GM18502 (cell line): ENCODE results near the gene CYS1.
"Not testable (repeated sequence)": the region's sequence is repeated elsewhere in the genome, so short reads cannot be mapped to it uniquely, and the experiment has no call there.

Experiments used
- ATAC-seq: cut with Tn5 transposase; IDR thresholded peaks from one replicate; pipeline ENCODE4 v1.9.1; 2021; ENCODE audit warnings: mild to moderate bottlenecking; ENCODE audit not compliant: unreplicated experiment, poor library complexity

Gene CYS1

DNA sequence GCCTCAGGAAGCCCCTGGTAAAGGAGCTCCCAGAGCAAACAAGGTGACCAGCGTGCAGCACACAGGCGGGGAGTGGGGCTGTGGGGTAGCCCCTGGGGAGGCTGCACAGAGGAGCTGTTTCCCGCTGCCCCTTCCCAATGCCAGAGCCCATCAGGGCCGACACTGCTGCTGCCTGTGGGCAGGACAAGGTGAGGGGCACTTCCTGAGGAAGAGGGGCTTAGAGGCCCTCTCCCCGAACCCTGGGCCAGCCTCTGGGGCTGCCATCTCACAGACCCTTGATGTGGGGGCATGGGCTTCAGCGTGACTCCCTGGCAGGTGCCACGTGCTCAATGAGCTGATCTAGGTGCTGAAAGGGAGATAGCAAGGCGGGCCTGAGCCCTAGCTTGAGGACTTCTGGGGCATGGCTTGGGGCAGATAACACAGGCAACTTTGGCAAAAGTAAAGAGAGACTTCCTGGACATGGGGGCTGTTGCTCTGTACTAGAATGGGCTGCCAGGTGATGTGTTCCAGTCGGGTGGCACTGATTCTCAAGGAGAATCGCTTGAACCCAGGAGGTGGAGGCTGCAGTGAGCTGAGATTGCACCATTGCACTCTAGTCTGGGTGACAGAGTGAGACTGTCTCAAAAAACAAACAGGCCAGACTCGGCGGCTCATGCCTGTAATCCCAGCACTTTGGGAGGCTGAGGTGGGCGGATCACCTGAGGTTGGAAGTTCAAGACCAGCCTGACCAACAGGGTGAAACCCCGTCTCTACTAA, 46.8 kb downstream of the CYS1 start:
- ATAC-seq = no peak

DNA sequence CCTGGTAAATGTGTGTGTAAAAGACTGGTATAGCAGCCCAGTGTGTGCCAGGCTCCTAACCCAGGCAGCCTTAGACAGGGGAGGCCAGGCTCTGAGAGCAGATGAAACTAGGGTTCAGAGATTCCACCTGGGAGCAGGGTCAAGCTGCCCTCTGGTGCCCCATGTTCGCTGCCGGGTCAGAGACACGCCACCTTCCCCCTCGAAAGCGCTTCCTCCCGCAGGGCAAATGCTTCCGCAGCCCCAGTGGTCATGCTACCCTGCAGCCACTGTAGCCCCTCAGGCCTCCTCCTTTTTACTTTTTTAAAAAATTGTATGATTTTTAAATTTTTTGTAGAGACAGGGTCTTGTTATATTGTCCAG, 47.5 kb downstream of the CYS1 start:
- no peak for ATAC-seq

DNA sequence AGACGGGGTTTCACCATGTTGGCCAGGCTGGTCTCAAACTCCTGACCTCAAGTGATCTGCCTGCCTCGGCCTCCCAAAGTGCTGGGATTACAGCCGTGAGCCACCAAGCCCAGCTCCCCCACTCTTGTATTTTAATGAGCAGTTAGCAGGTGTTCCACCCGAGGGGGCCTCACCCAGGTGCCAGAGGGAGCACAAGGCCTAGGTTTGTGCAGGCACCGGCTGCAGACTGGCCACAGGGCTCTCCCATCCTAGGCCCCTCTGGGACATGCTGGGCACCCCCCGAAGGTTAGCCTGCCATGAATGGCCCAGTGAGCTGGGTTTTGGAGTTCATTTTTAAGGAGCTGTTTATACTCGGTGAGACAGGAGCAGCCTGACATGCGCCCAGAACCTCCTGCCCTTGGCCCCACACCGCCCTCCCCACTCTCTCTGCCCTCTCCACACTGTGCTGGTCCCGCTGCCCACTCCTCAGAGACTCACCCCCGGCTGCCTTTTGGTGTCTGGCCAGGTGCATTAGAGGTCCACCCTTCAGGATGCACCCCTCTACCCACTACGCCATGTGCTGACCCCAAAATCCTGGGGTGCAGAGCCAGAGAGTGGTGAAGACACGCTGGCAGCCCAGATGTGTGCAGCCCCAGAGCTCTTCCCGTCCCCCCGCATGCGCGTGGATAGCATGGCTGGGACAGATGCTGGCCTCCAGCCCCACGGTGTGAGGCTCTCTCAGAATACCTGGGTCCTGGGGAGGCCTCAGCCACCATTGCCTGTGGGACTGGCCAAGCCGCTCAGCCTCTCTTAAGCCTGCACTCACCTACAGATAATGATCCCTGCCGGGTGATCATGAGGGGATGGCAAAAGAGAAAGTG, 48.1 kb downstream of the CYS1 start:
- ATAC-seq = no peak

DNA sequence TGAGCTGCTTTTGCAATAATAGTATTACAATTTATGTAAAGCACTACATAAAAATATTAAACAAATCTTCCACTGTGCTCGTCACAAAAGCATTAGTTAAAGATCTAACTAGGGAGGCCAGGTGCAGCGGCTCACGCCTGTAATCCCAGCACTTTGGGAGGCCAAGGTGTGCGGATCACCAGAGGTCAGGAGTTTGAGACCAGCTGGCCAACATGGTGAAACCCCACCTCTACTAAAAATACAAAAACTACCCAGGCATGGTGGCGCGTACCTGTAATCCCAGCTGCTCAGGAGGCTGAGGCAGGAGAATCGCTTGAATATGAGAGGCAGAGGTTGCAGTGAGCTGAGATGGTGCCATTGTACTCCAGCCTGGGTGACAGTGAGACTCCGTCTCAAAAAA, 49.4 kb downstream of the CYS1 start:
- ATAC-seq = not testable (repeated sequence)

DNA sequence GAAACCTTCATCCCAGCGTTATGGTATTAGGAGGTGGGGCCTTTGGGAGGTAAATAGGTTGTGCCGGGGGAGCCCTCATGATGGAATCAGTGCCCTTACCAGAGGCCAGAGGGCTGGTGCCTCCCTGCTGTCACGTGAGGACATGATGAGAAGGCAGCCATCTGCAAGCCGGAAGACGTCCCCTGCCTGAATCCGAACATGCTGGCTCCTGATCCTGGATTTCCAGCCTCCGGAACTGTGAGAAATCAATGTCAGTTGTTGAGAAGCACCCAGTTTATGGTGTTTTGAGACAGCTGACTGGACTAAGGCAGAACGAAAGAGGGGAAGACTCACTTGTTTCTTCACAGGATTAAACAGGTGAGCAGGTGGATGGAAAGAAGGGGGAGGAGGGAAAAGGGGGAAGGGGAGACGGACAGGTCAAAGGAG, 49.9 kb downstream of the CYS1 start:
- ATAC-seq = no peak

DNA sequence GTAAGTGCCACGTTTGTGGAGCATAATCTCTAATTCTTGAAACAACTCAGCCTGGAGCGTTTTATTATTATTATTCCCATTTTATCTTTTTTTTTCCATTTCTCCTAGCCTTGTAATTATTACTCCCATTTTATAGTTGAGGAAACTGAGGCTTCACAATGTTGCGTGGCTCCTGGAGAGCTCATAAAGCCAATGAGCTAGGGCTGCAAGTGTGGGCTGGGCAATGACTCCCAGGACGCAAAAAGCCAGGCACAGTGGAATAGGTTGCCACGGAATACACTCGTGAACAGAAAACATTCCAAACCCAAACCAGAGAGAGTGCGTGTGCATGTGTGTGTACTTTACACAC, 50.4 kb downstream of the CYS1 start:
- no peak for ATAC-seq

DNA sequence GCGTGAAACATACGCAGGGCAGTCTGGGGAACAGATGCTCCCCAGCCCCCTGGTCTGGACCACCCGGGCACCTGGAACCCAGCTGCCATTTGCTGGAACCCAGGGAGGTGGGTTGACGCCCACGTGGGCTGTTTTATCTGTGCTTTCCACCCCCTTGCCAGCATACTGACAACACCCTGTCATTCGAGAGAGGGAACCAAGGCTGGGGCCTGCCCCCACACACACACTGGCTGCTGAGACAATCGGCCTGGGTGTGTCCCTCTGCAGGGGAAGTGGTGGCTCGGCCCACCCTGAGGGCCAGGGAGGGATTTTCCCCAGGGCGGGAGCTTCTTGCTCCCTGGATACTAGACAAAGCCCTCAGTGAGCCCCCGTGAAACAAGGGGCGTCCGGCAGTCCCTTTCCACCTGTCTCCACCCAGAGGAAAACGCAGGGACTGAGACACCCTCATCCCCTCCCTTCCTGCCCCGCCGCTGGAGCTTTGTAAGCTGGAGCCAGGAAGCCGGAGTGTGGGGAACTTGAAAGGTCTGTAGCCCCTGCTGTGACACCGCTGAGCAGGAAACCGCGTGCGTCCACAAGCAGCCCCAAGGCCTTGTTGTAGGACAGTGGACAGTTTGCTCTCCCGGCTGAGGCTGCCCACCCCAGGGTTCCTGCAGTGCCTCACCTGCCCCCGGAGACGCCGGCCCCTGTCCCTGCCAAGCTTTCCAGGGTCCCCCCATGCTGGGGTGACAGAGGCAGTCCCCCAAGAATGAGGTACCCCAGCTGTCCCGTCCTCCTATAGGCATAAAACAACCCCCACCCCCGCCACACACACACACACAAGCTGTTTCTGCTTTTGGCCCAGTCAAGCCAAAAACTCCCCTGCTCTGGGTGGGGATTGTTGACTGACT, 51.0 kb downstream of the CYS1 start:
- ATAC-seq = peak; percentile 76

DNA sequence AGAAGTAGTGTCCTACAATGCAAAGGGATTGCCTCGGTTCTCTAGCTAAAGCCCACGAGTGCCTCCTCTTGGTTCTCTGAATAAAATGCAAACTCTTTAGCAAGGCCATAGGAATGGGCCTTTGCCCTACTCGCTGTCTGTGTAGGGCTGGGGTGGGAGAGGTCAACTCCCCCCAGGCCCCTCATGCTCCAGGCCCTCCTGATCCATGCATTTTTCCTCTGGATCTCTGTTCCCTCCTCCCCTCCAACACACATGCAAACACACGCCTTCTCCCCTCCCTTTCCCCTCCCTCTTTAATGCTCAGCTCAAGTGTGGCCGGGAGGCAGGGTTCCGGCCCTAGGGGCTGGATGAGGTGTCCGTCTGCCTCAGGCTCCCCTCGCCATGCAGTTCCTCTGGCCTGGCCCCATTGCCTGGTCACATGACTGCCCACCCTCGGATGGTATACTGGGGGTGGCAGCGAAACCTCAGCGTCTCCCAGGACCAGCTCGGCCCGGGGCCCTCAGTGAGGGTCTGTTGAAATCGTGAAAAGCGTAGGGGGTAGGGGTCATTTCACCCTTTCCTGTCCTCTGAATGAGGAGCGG, 51.7 kb downstream of the CYS1 start:
- no peak for ATAC-seq

DNA sequence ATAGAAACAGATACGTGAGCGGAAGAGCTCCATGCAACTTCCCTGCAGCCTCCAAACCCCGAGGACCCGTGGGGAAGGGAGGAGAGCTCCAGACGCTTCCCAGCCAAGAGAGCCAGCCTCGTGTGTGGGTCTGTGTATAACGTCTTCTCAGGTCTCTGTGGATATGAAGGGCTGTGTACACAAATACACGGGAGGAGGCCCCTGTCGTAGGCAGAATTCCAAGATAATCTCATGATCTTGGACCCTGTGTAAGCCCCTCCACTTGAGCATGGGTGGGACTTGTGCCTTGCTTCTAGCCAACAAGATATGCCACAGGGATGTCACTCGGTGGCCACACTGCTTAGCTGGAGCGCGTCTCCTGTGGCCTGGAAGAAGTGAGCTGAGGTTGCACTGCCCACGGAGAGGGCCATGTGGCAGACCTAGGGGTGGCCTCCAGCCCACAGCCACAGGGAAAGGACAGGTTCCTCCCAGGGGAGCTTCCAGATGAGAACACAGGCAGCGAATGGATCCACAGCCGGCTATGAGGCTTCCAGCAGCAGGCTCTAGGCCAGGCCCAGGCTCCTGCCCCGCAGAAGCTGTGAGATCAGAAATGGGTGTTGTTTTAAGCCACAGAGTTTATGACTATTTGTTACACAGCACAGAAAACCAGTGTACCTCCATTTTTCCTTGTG, 52.4 kb downstream of the CYS1 start:
- no peak for ATAC-seq

DNA sequence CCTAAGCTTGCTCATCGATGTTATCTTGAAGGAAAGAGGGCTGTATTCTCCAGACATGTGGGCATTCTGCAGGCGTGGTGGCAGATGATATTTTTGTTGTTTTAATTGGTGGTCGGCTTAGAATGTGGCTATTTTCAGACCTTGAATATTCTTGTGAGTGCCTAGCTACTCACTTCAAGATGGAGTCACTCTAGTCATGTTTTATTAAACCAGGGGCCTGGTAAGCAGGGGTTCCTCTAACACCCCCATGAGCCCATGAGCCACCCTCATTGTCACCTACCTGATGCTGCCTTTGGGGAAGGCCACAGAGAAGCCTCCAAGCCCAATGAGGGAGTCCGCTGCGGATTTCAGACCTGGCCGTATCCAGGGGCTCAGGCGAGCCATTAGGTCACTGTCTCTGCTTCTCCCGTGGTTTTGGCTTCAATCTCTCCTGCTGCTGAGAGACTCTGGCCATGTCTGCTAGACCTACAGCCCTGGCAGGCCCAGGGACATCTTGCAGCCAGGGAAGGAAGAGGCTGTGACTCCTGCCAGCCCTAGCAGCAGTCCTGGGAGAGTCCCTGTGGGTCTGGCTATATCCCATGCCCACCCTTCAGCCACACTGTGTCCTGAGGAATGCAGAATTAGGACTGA, 53.2 kb downstream of the CYS1 start:
- no peak for ATAC-seq

DNA sequence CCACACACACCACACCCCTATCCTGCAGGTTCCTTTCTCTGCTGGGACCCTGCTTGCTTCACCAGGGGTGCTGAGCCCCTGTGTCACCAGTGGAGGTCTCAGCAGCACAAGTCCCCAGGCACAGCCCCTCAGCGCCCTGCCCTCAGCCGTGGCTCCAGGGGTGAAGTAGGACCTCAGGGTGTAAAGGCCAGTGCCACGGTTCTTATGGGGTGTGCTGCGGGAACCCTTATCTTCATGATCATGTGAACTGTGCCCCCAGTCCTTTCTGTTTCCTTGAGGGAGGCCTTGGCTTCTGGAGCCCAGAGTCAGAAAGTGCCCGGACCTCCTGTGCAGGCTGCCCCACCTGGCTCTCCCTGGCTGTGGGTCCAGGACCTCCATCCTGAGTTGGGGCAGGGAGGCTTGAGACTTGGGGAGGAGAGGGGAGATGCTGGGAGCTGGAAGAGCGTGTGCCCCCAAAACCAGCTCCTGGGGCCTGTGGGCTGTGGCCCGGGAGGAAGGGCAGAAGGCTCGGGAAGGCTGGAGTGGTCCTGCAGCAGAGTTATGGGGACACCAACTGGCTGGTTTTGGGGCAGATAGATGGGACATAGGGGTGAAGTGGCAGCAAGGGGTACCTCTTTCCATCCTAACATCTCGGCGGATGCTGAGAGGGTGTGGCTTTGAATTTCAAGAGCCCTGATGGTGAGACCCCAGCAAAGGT, 57.1 kb downstream of the CYS1 start:
- ATAC-seq = no peak

DNA sequence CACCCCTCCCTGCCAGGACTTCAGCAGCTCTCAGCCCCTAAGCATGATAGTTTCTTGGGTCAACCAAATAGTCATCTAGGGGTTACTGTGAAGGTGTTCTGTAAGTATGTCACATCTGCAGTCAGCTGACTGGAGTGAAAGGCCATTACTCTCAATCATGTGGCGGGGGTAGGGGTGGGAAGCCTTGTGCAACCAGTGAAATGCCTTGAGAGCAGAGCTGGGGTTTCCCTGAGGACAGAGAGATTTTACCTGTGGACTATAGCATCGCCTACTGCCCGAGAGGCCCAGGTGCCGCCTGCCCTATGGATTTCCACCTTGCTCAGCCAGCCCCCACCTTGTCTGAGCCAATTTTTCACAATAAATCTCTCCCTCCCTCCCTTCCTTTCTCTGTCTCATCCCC, 57.8 kb downstream of the CYS1 start:
- no peak for ATAC-seq

DNA sequence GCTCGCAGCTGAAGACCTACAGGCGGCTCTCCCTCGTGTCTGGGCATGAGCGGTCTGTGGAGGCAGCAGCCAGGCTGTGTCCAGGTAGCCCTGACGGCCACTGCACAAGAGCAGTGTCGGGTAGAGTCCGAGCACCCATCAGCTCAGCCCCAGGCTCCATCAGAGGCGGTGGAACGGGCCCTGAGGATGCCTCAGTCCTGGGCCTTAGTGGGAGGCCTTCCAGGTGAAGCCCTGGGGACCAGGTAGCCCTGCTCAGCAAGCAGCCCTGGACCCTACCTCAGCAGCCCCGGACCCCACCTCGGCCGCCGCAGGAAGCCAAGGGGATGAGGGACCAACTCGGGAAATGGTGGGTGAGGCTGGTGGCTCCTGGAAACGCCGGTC, 58.2 kb downstream of the CYS1 start:
- no peak for ATAC-seq

DNA sequence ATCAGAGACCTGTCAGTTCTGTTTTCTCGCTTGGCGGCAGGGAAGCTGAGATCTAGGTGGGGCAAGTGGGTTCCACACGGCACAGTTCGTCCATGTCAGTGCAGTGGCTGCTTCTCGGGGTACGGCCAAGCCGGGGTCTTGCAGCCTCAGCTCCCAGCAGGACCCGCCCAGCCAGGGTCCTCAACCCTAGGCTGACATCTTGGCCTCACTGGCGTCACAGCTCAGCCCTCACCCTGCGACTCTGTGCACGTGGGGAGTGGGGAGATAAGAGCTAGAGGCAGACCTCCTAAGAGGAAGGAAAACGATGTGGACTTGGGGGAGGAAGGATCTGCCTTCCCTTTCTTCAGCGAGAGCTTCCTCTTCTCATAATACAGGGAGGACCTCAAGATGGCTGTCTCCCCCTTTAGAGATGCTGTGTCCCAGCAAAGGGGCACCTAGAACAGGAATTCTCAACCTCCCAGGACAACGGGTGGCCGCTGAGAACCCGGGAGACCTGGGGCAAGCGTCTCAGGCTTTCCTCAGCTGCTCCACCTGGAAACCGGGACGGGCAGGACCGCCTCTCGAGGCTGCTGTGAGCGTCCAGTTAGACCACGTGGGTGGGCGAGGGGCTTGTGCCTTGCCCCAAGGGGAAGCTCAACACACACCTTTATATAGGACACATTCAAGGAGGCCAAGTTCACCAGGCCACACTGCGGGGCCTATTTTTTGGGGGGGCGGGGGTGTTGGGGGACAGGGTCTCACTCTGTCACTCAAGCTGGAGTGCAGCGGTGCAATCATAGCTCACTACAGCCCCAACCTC, 60.4 kb downstream of the CYS1 start:
- ATAC-seq = no peak

DNA sequence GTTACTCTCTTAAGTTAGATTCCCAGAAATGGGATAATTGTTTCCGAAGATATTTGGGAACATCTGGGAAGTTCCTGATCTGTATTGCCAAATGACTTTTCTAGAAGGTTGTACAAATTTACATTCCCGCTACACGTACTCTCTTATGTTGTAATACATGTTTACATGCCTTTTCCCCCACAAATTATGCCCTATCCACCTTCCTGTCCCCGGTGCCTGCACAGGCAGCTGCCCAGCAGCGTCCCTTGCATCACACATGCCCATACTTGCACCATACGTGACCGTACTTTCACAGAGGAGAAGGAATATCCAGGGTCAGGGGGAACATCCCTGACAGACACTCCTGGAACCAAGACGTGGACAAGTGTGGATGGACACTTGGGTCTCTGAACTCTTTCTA, 61.0 kb downstream of the CYS1 start:
- no peak for ATAC-seq

DNA sequence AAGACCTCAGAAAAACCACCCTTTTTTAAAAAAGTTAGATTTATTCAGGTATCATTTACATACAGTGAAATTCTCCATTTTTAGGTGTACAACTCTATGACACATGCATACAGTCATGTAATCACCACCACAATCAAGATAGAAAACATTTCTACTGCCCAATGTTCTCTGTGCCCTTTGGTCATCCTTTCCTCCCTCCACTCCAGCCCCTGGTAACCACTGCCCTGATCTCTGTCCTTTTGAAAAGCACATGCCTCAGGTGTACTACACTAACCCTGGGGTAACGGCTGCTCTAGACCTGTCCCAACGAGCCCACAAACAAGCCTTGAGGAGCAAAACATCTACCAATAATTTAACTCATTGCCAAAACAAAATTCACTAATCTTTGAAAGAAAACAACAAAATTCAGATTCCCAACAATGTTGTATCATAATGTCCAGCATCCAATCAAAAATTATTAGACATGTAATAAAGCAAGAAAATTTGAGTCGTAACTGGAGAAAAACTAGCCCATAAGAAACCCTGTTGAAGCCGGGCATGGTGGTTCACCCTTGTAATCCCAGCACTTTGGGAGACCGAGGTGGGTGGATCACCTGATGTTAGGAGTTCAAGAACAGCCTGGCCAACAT, 62.8 kb downstream of the CYS1 start:
- no peak for ATAC-seq

DNA sequence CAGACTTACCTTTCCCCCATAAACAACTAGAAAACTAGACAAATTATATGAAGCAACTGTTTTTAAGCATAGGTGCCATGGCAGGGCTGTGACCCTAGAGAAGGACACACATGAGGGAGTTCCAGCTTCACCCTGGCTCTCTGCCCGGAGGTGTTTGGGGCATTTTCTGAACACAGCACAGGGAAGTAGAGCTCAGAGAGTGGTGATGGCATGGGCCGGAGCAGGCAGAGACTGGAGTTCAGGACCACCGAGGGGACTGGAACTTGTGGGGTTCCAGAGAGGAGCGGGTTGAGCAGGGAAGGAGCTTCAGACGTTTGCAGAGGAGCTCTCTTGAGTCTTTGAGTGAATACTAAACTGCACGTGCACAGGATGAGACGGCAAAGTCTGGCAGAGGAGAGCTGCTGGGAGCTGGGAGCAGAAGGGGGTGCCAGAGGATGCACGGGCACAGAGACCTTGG, 63.4 kb downstream of the CYS1 start:
- no peak for ATAC-seq
